Left ventricle myocardium inferior (tissue), 1 donor: ENCODE data around the gene ELFN2. TPM values are rescaled to one million over a fixed set of nuclear protein-coding genes. Genes with fewer than 3 reads are reported as not detected.

ENCODE experiments used
- DNase-seq: peaks from one replicate; pipeline ENCODE4 v3.0.0-alpha.2; 2020
- H3K27ac ChIP-seq: fragments of 200-600 bp; replicated peaks from 2 replicates; pipeline ENCODE4 v1.8.0; 2021
- H3K27me3 ChIP-seq: fragments of 200-600 bp; 2 replicates; pipeline ENCODE4 v1.8.0; 2021; ENCODE audit warnings: low read depth
- H3K36me3 ChIP-seq: fragments of 200-600 bp; 2 replicates; pipeline ENCODE4 v1.8.0; 2021
- H3K4me1 ChIP-seq: fragments of 200-600 bp; 2 replicates; pipeline ENCODE4 v1.8.0; 2021
- H3K4me3 ChIP-seq: fragments of 200-600 bp; 2 replicates; pipeline ENCODE4 v1.8.0; 2021; ENCODE audit warnings: mild to moderate bottlenecking, moderate library complexity
- H3K9me3 ChIP-seq: fragments of 200-600 bp; replicated peaks from 2 replicates; pipeline ENCODE4 v1.8.0; 2021
- CTCF ChIP-seq: fragments of 200-600 bp; IDR thresholded peaks from 2 replicates; pipeline ENCODE4 v1.8.0; 2021; ENCODE audit warnings: antibody characterized with exemption, mild to moderate bottlenecking, borderline replicate concordance
- intact Hi-C: fragments of 100-400 bp; cut with micrococcal nuclease; formaldehyde crosslinking; loops from one replicate; pipeline ENCODE4 v1.11.0; 2022
- total RNA-seq: library from RNA; stranded (reverse); fragmentation: NEBNext Ultra II Directional; extraction: Animal tissue kit (Norgen Biotek cat#: 25700); gene quantifications from one replicate; pipeline ENCODE4 v1.2.1, GENCODE V29; 2021
- donor health status: DM: no; HTN: yes; CAD: no; lungs with severe emphysema.

Gene ELFN2
- total RNA-seq, 1 donor from 2014 or later = not detected

- no peak overlapping the region for H3K27ac ChIP-seq
- peaks cover 63% of the 10 kb centered on the region for H3K27me3 ChIP-seq
- TF ChIP-seq CTCF = no peak
- H3K9me3 ChIP-seq = no peaks in the 10 kb centered on the region
- intact Hi-C loops = no loop called here
- no peak overlapping the region for H3K4me3 ChIP-seq
- no peaks in the 10 kb centered on the region for H3K36me3 ChIP-seq
- peaks cover 8% of the 10 kb centered on the region for H3K4me1 ChIP-seq
- DNase-seq = no peak
Observed at GRCh38 chr22:37343863-37344734, 83.2 kb downstream of the ELFN2 start.

DNA sequence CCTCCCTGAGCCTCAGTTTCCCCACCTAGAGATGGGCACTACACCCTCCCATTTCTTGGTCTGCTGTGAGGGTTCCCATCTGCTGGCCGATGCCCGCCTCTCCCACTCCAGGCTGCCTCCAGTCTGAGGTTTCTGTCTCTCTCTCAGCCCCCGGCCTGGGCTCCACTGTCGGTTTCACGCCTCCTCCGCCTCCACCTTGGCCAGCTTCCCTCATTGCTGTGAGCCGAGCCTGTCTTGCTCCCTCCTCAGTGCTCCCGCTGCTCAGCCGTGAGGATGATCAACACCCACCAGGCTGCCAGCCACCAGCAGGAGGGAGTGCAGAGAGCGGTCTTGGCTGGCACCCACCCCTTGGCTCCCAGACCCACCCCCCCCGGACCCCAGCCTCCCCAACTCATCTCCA lies 83.9 kb downstream of the ELFN2 start:
- DNase-seq = no peak

DNA sequence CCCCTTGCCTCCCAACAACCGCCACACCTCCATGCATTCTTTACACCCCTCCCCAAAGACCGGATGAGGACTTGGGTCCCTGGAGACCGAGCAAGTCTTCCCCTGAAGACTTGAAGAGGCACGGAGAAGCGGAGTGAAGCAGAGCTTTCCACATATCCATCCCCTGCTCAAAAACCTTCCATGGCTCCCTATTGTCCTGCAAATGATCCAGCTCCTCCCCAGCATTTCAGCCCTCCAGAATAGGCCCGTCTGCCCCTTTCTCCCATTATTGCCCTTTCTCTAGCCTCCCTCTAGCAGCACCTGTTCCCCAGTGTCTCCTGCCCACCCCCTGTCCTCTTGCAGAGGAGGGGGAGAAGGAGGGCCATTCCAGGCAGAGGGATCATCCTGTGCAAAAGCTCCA lies 85.2 kb downstream of the ELFN2 start:
- TF ChIP-seq CTCF = no peak
- intact Hi-C loops = no loop called here
- H3K36me3 ChIP-seq = no peaks in the 10 kb centered on the region
- DNase-seq = no peak
- H3K4me3 ChIP-seq = no peak overlapping the region
- peaks cover 80% of the 10 kb centered on the region for H3K27me3 ChIP-seq
- no peaks in the 10 kb centered on the region for H3K9me3 ChIP-seq
- no peak overlapping the region for H3K27ac ChIP-seq
- H3K4me1 ChIP-seq = peaks cover 8% of the 10 kb centered on the region

More for the DNA sequence above, 83.9 kb downstream of the ELFN2 start:
- Histone ChIP-seq H3K4me3 (no peak overlapping the region), H3K27ac (no peak overlapping the region), H3K4me1 (peaks cover 8% of the 10 kb centered on the region), H3K27me3 (peaks cover 68% of the 10 kb centered on the region), H3K36me3 (no peaks in the 10 kb centered on the region), H3K9me3 (no peaks in the 10 kb centered on the region)
- no peak for TF ChIP-seq CTCF
- intact Hi-C loops = no loop called here

- no peaks in the 10 kb centered on the region for H3K4me1 ChIP-seq
- H3K9me3 ChIP-seq = no peaks in the 10 kb centered on the region
- intact Hi-C loops = no loop called here
- H3K27ac ChIP-seq = no peak overlapping the region
- DNase-seq = no peak
- H3K36me3 ChIP-seq = no peaks in the 10 kb centered on the region
- H3K27me3 ChIP-seq = peaks cover 95% of the 10 kb centered on the region
- no peak overlapping the region for H3K4me3 ChIP-seq
- no peak for TF ChIP-seq CTCF
Observed at GRCh38 chr22:37340331-37341262, 86.7 kb downstream of the ELFN2 start.

- no peak overlapping the region for H3K4me3 ChIP-seq
- peaks cover 100% of the 10 kb centered on the region for H3K27me3 ChIP-seq
- no peak for TF ChIP-seq CTCF
- H3K36me3 ChIP-seq = no peaks in the 10 kb centered on the region
- no peaks in the 10 kb centered on the region for H3K9me3 ChIP-seq
- no peak for DNase-seq
- H3K27ac ChIP-seq = no peak overlapping the region
- H3K4me1 ChIP-seq = peaks cover 8% of the 10 kb centered on the region
- intact Hi-C loops = no loop called here
Observed at GRCh38 chr22:37338539-37339246, 88.6 kb downstream of the ELFN2 start.
